ENCODE data around the gene ITGA2B.

The ITGA2B gene

DNA sequence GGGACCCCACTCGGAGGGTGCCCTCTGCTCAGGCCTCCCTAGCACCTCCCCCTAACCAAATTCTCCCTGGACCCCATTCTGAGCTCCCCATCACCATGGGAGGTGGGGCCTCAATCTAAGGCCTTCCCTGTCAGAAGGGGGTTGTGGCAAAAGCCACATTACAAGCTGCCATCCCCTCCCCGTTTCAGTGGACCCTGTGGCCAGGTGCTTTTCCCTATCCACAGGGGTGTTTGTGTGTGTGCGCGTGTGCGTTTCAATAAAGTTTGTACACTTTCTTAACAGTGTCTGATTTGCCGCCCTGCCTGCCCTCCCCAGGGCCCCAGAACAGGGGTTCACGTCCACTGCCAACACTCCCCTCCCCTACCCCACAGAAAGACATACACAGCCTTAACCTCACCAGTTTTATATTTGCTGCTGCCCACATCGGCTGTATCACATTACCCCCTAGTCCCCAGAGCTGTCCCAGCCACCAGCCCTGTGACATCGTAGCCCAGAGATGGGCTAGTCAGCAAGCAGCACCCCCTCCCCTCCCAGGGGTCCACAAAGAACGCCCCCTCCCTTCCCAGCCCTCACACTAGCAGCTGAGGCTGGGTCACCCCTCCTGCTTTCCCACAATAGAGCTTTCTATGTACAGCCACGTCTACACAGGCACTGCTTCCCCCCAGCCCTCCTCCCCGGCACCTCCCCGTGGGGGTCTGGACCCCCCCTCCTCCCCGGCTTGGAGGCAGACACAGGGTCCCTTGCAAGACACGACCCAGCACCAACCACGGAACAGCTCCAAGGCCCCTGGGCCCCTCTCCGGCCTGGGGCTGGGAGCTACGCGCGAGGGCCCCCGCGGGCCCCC is 36.4 kb downstream of the ITGA2B start:
- ChIA-PET POLR2A (interaction anchor here (1.2 kb wide), 1 partner anchor 32 kb away, joined by 3 read pairs; no protein-coding TSS in a partner anchor), CTCF (interaction anchor here (0.7 kb wide), 1 partner anchor 10 kb away, joined by 4 read pairs; the partner anchor contains the start of gene FAM171A2)
- no peak for TF ChIP-seq ZNF384 (IDR thresholded peaks at IDR 0.05)
- TF ChIP-seq, protein P1, sequence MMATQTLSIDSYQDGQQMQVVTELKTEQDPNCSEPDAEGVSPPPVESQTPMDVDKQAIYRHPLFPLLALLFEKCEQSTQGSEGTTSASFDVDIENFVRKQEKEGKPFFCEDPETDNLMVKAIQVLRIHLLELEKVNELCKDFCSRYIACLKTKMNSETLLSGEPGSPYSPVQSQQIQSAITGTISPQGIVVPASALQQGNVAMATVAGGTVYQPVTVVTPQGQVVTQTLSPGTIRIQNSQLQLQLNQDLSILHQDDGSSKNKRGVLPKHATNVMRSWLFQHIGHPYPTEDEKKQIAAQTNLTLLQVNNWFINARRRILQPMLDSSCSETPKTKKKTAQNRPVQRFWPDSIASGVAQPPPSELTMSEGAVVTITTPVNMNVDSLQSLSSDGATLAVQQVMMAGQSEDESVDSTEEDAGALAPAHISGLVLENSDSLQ (IDR thresholded peaks at IDR 0.05): no peak
- no peak for TF ChIP-seq NFRKB (IDR thresholded peaks at IDR 0.05)
- no peak for TF ChIP-seq L3MBTL2 (conservative IDR thresholded peaks at IDR 0.05)
- no peak for DNase-seq (ENCODE audit: extremely low spot score)

DNA sequence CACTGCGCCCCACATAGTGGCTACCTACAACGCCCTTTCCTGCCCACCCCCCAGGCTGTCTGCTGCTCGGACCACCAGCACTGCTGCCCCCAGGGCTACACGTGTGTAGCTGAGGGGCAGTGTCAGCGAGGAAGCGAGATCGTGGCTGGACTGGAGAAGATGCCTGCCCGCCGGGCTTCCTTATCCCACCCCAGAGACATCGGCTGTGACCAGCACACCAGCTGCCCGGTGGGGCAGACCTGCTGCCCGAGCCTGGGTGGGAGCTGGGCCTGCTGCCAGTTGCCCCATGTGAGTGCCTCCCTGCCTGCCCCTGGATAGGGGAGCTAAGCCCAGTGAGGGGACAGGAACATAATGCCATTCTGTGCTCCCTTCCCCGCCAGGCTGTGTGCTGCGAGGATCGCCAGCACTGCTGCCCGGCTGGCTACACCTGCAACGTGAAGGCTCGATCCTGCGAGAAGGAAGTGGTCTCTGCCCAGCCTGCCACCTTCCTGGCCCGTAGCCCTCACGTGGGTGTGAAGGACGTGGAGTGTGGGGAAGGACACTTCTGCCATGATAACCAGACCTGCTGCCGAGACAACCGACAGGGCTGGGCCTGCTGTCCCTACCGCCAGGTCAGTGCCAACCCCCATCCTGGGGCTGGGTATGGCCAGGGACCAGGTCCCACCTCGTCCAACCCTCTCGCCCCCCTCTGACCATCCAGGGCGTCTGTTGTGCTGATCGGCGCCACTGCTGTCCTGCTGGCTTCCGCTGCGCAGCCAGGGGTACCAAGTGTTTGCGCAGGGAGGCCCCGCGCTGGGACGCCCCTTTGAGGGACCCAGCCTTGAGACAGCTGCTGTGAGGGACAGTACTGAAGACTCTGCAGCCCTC is 37.3 kb downstream of the ITGA2B start:
- POLR2A ChIA-PET: interaction anchor here (1.2 to 1.3 kb wide), 2 partner anchors 11 to 17 kb away, joined by 3 to 5 read pairs; partner anchors contain the start of gene FAM171A2
- DNase-seq (ENCODE audit: extremely low spot score): no peak
- CTCF ChIA-PET: interaction anchor here (0.6 to 0.7 kb wide), 2 partner anchors 11 to 21 kb away, joined by 3 to 4 read pairs; partner anchors contain the start of gene FAM171A2
- TF ChIP-seq ARNT (IDR thresholded peaks at IDR 0.05) (no peak), SUZ12 (IDR thresholded peaks at IDR 0.05) (no peak), ZNF384 (IDR thresholded peaks at IDR 0.05) (no peak), NFRKB (IDR thresholded peaks at IDR 0.05) (no peak), L3MBTL2 (conservative IDR thresholded peaks at IDR 0.05) (no peak), LEF1 (IDR thresholded peaks at IDR 0.05; ENCODE audit: borderline replicate concordance) (no peak), HDGF (IDR thresholded peaks at IDR 0.05; ENCODE audit: borderline replicate concordance) (no peak), FOXM1 (IDR thresholded peaks at IDR 0.05; ENCODE audit: borderline replicate concordance) (no peak), TARDBP (IDR thresholded peaks at IDR 0.05) (no peak), SP1 (IDR thresholded peaks at IDR 0.05) (no peak)
- TF ChIP-seq, protein P1 (IDR thresholded peaks at IDR 0.05): no peak

DNA sequence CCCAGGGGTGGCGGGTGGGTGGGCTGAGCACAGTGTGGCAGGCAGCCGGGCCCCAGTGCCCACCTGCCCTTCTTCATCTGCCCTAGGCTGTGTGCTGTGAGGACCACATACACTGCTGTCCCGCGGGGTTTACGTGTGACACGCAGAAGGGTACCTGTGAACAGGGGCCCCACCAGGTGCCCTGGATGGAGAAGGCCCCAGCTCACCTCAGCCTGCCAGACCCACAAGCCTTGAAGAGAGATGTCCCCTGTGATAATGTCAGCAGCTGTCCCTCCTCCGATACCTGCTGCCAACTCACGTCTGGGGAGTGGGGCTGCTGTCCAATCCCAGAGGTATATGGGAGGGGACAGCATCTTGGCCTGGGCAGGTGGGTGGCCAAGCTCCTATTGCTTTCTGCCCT is 38.0 kb downstream of the ITGA2B start:
- ChIA-PET CTCF (no interaction called here), POLR2A (interaction anchor here (1.2 to 1.3 kb wide), 2 partner anchors 12 to 18 kb away, joined by 3 to 5 read pairs; partner anchors contain the start of gene FAM171A2)
- DNase-seq (ENCODE audit: extremely low spot score): no peak
- TF ChIP-seq FOXM1 (IDR thresholded peaks at IDR 0.05; ENCODE audit: borderline replicate concordance) (no peak), LEF1 (IDR thresholded peaks at IDR 0.05; ENCODE audit: borderline replicate concordance) (no peak), FOXA1 (IDR thresholded peaks at IDR 0.05) (no peak), SP1 (IDR thresholded peaks at IDR 0.05) (no peak), FOXK2 (IDR thresholded peaks at IDR 0.05) (no peak), ZNF384 (IDR thresholded peaks at IDR 0.05) (no peak), CTBP1 (IDR thresholded peaks at IDR 0.05; ENCODE audit: borderline replicate concordance) (no peak), ELF4 (IDR thresholded peaks at IDR 0.05) (no peak)

DNA sequence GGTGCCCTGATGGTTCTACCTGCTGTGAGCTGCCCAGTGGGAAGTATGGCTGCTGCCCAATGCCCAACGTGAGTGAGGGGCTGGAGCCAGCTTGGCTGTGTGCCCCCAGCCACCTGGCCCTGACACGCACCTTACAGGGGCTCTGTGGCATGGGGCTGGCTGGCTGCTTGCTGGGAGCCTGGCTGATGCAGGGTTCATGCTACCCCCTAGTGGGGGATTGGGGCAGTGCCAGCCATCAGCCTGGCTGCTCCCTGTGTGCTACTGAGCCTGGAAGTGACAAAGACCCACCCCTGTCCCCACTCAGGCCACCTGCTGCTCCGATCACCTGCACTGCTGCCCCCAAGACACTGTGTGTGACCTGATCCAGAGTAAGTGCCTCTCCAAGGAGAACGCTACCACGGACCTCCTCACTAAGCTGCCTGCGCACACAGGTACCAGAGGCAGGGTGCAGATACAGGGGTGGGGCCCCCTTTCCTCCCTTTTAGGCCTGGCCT is 38.7 kb downstream of the ITGA2B start:
- TF ChIP-seq L3MBTL2 (conservative IDR thresholded peaks at IDR 0.05) (no peak), FOXK2 (IDR thresholded peaks at IDR 0.05) (no peak), HDGF (IDR thresholded peaks at IDR 0.05; ENCODE audit: borderline replicate concordance) (no peak; the same call in 1 of the 2 replicates), FOXA1 (IDR thresholded peaks at IDR 0.05) (no peak)
- ChIA-PET POLR2A (interaction anchor here (1.3 kb wide), 1 partner anchor 18 kb away, joined by 3 read pairs; no protein-coding TSS in a partner anchor), CTCF (interaction anchor here (0.5 to 1.2 kb wide), 4 partner anchors 10 to 183 kb away, joined by 3 to 5 read pairs (median 3); no protein-coding TSS in a partner anchor)
- DNase-seq (ENCODE audit: extremely low spot score): peak; percentile 79

DNA sequence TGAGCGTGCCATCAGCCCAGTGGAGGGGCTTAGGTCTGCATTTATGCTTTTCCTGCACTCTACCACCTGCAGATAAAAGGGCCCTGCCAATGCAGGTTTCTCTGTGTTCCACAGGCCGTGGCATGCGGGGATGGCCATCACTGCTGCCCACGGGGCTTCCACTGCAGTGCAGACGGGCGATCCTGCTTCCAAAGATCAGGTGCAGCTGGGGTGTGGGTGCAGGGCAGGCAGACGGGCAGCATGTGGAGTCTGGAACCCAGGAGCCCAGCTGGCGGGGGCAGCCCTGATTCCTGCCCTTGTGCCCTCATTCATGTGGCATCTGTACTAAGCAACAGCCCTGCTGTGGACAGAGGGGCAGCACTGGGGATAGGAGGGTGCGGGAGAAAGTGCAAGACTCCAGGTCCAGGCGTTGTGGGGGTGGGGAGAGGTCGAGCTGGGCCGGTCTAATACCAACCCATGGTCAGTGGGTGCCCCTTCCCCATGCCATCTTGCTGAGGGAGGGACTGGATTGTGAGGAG is 39.8 kb downstream of the ITGA2B start:
- POLR2A ChIA-PET: interaction anchor here (1.0 kb wide), 1 partner anchor 149 kb away, joined by 3 read pairs; no protein-coding TSS in a partner anchor
- DNase-seq (ENCODE audit: extremely low spot score): no peak
- CTCF ChIA-PET: interaction anchor here (0.6 to 1.5 kb wide), 7 partner anchors 9 to 345 kb away, joined by 3 to 5 read pairs (median 3); partner anchors contain the start of gene FAM171A2
- TF ChIP-seq CTBP1 (IDR thresholded peaks at IDR 0.05; ENCODE audit: borderline replicate concordance) (no peak), FOXA1 (IDR thresholded peaks at IDR 0.05) (no peak), BHLHE40 (IDR thresholded peaks at IDR 0.05; ENCODE audit: borderline replicate concordance) (no peak), FOXK2 (IDR thresholded peaks at IDR 0.05) (no peak), SUZ12 (IDR thresholded peaks at IDR 0.05) (no peak), NFRKB (IDR thresholded peaks at IDR 0.05) (no peak), ELF4 (IDR thresholded peaks at IDR 0.05) (no peak), HDGF (IDR thresholded peaks at IDR 0.05; ENCODE audit: borderline replicate concordance) (no peak), L3MBTL2 (conservative IDR thresholded peaks at IDR 0.05) (no peak), LEF1 (IDR thresholded peaks at IDR 0.05; ENCODE audit: borderline replicate concordance) (no peak), ZNF384 (IDR thresholded peaks at IDR 0.05) (no peak)

DNA sequence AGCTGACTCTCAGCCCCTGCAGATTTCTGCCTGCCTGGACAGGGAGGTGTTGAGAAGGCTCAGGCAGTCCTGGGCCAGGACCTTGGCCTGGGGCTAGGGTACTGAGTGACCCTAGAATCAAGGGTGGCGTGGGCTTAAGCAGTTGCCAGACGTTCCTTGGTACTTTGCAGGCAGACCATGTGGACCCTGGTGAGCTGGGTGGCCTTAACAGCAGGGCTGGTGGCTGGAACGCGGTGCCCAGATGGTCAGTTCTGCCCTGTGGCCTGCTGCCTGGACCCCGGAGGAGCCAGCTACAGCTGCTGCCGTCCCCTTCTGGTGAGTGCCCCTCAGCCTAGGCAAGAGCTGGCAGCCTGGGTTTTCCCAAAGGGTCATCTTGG is 40.5 kb downstream of the ITGA2B start:
- TF ChIP-seq BHLHE40 (IDR thresholded peaks at IDR 0.05; ENCODE audit: borderline replicate concordance) (no peak), ELF4 (IDR thresholded peaks at IDR 0.05) (no peak), ZNF384 (IDR thresholded peaks at IDR 0.05) (no peak), TARDBP (IDR thresholded peaks at IDR 0.05) (no peak), L3MBTL2 (conservative IDR thresholded peaks at IDR 0.05) (no peak), ARNT (IDR thresholded peaks at IDR 0.05) (no peak), SUZ12 (IDR thresholded peaks at IDR 0.05) (no peak), FOXA1 (IDR thresholded peaks at IDR 0.05) (no peak), NFRKB (IDR thresholded peaks at IDR 0.05) (no peak), FOXK2 (IDR thresholded peaks at IDR 0.05) (no peak), FOXM1 (IDR thresholded peaks at IDR 0.05; ENCODE audit: borderline replicate concordance) (no peak), LEF1 (IDR thresholded peaks at IDR 0.05; ENCODE audit: borderline replicate concordance) (no peak), SP1 (IDR thresholded peaks at IDR 0.05) (no peak), CTBP1 (IDR thresholded peaks at IDR 0.05; ENCODE audit: borderline replicate concordance) (no peak), HDGF (IDR thresholded peaks at IDR 0.05; ENCODE audit: borderline replicate concordance) (no peak)
- TF ChIP-seq, protein P1 (IDR thresholded peaks at IDR 0.05): no peak
- POLR2A ChIA-PET: no interaction called here
- CTCF ChIA-PET: interaction anchor here (1.1 to 1.5 kb wide), 2 partner anchors 11 to 14 kb away, joined by 3 to 4 read pairs; partner anchors contain the start of gene FAM171A2
- no peak for DNase-seq (ENCODE audit: extremely low spot score)
